Subcutaneous adipose tissue (tissue), 4 donors: ENCODE measurements around the gene EMC10. TPM values are rescaled to one million over a fixed set of nuclear protein-coding genes. Genes with fewer than 3 reads are reported as not detected.

Experiments
- total RNA-seq, 4 donors: library from RNA; depleted of rRNA; stranded (reverse); fragments of >200 nt; gene quantifications; one replicate each; pipeline ENCODE4 v1.1.0, GENCODE V29; 2016
- TF ChIP-seq, protein P1 (sequence below): fragments of 450-650 bp; IDR thresholded peaks from one replicate; pipeline ENCODE4 v1.5.1; 2016; ENCODE audit warnings: low read depth, mild to moderate bottlenecking, control low read depth, antibody characterized with exemption, moderate library complexity

EMC10 gene
- total RNA-seq, 4 donors from 2014 or later = 10.9 to 63.4 (median 47.2) TPM

DNA sequence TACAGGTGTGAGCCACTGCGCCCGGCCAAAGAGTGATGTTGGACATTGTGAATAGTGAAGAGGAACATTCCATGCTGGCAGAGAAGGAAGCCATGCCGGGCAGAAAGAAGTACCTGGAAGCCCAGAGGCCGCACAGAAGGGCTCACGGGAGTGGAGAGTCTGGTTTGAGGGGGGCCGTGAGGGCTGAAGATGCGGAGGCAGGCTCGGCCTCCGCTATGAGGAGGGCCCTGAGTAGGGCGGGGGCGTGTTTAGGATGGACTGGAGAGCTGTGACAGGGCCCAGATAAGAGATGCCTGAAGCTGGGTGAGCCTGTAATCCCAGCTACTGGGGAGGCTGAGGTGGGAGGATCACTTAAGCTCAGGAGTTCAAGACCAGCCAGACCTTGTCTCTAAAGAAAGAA is 33.1 kb downstream of the EMC10 start:
- TF ChIP-seq, protein P1, sequence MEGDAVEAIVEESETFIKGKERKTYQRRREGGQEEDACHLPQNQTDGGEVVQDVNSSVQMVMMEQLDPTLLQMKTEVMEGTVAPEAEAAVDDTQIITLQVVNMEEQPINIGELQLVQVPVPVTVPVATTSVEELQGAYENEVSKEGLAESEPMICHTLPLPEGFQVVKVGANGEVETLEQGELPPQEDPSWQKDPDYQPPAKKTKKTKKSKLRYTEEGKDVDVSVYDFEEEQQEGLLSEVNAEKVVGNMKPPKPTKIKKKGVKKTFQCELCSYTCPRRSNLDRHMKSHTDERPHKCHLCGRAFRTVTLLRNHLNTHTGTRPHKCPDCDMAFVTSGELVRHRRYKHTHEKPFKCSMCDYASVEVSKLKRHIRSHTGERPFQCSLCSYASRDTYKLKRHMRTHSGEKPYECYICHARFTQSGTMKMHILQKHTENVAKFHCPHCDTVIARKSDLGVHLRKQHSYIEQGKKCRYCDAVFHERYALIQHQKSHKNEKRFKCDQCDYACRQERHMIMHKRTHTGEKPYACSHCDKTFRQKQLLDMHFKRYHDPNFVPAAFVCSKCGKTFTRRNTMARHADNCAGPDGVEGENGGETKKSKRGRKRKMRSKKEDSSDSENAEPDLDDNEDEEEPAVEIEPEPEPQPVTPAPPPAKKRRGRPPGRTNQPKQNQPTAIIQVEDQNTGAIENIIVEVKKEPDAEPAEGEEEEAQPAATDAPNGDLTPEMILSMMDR = no peak

DNA sequence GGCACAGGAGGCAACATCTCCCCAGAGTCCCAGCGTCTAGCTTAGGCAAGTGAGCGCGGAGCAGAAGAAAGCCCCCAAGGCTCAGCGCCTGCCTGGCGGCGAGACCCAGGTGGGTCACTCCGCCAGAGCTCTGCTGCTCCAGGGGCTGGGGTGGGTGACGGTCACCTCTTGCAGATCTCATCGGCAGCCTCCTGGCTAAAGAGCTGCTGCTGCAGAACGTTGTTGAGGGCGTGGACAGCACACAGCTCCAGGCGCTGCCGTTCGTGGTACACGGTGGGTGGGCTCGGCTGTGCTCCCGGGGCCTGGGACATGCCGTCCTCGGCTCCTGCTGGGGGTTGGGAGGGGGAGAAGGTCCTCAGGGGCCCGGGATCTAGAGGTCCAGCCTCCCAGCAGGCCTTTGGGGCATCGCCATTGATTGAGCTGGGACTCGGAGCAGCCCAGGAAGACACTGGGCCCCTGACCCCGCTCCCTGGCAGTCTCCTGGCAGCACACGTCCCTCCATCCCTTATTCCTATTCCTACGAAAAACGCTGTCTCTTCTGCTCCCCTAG is 33.9 kb downstream of the EMC10 start:
- TF ChIP-seq, protein P1 = no peak

DNA sequence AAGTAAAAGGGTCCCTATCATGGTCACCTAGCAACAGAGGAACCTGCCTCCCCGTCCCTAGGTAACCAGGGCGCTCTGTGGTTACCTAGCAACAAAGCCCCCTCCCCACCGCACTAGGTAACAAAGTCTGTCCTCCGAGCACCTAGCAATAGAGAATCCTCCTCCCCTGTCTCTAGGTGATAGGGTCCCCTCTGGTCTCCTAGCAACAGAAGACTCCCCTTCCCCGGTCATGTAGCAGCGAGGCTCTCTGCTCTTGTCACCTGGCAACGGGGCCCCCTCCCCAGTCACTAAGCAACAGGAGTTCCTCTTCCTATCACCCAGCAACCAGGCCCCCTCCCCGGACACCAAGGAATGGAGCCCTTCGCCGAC is 34.4 kb downstream of the EMC10 start:
- TF ChIP-seq, protein P1 = no peak

DNA sequence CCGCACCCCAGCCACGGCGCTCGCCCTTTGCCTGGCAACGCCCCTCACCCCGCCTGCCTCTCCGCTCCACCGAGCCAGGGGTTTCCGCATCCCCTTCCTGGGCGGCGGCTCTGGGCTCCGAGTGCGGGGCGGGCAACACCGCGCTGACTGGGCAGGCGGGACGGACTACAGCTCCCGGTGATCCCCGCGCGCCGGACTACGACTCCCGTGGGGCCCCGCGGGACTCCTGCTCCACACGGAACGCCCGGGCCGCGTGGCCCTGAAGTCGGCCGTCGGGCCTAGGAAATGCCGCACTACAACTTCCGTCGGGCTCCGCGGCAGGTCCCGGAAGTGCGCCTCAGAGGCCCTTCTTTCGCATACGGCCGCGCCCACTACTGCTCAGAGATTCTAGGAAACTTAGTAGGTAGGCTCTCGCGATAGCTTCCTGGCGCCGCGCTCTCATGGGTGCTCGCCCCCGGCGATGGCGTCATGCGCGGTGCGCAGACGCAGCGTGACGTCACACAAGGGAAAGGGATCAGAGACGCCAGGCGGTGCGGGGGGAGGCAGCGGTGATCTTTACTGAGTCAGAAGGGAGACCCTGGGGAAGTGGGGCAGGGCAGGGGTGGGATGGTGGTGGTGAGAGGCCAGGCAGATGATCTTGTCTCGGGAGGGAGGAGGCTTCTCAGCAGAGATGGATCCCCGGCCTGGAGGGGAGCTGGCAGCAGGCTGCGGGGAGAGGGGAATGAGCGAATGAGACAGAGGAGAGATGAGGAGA is 34.9 kb downstream of the EMC10 start, which contains the start of gene JOSD2:
Gene JOSD2 (minus strand): TSS at position 123 of the 754 bp plus-strand sequence. CDS start 760 bp downstream, outside the sequence.
- TF ChIP-seq, protein P1 = no peak

DNA sequence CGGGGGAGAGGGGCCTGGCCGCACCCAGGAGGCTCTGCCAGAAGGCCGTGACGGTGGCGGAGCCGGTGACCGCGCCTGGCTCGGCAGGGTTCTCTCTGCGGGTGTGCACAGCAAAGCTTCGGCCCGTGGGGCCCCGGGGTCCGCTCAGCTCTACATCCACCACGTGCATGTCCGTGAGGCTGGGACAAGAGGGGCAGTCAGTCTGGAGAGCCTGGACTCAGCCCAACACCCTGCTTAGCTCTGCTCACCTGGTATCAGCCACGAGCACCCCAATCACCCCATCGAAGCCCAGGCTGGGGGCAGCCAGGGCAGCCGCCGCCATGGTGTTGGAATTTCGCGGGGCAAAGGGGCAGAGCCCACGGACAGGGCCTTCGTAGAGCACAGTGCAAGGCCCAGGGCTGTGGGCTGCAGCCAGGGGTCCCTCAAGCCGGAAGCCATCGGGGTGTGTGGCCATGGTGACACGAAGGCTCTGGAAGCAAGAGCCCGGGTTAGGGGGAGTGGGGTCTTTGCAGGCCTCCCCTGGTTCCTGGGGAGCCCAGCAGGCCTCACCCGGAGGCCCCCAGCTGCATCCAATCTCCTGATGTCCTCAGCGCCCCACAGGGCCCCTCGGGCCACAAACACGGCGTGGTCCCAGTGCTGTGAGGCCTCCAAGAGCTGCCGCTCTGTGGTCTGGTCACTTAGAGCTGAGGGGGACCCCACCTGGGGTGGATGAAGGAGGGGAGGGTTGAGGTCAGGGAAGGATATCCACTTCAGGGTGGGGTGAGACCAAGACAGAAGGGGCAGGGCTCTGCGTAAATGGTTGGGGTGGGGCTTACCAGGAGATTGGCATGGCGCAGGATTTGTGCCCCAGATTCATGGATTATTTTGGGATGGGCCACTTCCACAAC is 36.0 kb downstream of the EMC10 start:
- TF ChIP-seq, protein P1 = no peak

DNA sequence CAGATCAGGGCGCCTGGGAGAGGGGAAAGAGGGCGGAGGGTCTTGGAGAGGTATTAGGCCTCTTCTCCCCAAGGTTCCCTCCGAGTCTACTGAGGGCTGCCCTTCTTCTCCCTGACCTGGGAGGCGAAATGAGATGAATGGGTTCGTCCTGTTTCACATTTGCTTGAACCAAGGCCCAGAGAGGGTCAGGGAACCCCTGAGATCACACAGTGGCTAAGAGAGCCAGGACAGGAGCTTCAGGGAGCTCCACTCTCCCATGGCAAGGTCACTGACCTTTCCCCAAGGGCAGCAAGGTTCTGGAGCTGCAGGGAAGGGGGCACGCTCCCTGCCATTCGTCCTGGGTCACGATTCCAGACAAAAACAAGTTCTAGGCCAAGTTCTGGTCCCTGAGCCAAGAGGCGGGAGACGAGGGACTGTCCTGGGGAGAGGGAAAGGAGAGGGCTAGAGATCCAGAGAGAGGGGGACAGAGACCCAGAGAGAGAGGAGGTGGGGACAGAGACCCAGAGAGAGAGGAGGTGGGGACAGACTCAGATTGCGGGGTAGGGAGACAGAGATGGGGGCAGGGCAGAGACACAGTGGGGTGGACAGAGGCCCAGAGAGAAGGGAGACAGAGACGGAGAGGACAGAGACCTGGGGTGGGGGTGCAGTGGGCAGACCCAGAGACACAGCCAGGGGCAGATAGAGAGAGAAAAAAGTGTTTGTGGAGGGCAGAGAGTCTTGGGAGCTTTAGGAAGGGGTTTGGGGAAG is 36.9 kb downstream of the EMC10 start:
- TF ChIP-seq, protein P1 = no peak
